GM21528 (cell line): ENCODE data around the gene GTPBP8.

Experiments used
- ATAC-seq: cut with Tn5 transposase; IDR thresholded peaks from one replicate; pipeline ENCODE4 v1.9.1; 2021; ENCODE audit warnings: mild to moderate bottlenecking, moderate library complexity; ENCODE audit not compliant: unreplicated experiment, low FRiP score

The GTPBP8 gene

DNA sequence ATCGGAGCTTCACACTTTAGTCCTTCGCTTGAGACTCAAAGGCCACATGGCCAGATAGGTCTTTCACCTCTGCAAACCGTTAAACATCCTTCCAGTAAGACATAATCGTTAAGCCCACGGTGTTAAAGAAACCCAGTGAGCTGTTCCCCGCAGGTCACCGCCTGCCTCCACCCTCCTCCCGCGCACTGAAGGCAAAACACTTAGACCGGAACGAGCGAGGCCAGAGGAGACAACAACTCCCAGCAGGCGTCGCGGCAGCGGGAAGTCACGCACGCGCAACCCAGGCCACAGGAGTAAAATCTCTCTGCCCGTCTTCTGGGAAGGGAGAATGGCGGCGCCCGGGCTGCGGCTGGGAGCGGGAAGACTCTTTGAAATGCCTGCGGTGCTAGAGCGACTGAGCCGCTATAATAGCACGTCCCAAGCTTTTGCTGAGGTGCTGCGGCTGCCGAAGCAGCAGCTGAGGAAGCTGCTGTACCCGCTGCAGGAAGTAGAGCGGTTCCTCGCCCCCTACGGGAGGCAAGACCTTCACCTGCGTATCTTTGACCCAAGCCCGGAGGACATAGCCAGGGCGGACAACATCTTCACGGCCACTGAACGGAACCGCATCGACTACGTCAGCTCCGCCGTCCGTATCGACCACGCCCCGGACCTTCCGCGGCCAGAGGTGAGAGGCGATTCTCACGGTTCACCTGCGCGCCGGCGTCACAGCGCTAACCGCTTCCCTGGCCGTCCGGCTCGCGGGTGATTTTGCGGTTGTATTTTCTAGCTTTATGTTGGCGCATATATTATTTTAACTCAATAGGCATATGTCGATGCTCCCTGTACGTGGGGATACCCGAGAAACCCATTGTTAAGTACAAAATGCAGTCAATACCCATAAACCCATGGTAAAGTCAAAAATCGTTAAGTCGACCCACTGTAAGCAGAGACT is at the start of gene GTPBP8:
TSS of gene GTPBP8 (plus strand) at position 313 of the 931 bp plus-strand sequence. CDS start at position 329, 16 bp downstream.
- ATAC-seq = peak; percentile 97

DNA sequence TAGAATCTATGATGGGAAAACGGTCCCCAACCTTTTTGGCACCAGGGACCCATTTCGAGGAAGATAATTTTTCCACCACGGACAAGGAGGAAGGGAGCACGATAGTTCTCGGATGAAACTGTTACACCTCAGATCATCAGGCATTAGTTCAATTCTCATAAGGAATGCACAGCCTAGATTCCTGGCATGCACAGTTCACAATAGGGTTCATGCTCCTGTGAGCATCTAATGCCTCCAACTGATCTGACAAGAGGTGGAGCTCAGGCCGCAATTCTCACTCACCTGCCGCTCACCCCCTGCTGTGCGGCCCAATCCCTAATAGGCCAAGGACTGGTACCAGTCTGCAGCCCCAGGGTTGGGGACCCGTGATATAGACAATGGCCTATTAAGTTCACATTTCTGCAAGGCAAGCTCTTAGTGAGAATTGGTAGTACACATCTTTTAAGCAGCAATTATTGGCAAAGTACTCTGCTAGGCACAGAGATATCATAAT is 42.4 kb upstream of the GTPBP8 start:
- no peak for ATAC-seq

DNA sequence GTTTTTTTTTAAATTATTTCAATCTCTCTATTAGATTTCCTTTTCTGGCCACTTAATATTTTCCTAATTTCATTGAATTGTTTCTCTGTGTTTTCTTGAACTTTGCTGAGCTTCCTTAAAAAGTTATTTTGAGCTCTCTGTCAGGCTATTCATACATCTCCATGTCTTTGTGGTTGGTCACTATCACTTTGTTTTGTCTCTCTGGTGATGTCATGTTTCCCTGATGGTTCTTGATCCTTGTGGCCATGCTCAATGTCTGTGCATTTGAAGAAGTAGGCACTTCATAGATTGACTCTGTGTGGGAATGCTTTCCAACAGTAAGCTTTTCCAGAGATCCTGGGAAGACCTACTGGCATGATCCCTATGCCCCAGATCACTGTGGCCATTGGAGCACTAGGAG is 34.4 kb upstream of the GTPBP8 start:
- ATAC-seq = no peak

DNA sequence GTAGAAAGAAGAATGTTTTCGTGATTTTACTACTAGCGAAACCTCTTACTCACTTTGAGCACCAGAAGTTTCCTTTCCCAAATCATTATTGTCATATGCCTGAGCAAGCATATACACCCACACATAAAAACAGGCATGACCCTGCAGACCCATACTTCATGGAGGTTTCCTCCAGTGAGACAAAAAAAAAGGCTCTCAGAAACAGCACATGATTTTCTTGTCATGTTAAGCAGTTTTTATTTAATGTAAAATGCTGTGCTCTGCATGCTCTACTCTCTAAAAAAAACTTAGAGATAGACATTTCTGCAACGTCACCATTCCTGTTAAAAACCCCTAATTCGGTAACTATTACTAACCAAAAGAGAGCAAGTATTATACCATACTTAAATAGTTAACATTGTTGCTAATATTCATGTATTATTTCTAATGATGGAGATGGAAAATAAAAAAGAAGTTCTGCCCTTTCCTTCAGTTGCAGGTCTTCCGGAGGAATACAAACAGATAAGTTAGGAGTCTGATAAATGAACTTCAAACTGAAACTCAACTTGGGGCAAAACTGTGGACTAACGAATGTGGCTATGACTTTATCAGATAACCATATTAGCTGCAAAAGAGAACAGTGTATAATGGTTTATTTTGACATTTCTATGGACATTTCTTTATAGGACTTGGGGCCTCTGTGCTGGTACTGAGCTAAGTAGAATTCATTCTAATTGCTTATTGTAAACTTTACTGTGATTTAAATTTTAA is 31.8 kb upstream of the GTPBP8 start:
- ATAC-seq = no peak

DNA sequence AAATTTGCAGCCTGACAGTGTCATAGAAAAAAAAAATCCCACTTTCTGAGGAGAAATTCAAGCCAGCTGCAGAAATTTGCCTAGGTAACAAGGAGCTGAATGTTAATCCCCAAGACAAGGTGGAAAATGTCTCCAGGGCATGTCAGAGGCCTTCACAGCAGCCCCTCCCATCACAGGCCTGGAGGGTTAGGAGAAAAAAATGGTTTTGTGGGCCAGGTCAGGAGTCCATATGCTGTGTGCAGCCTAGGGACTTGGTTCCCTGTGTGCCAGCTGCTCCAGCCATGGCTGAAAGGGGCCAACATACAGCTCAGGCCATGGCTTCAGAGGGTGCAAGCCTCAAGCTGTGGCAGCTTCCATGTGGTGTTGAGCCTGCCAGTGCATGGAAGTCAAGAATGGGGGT is 27.1 kb upstream of the GTPBP8 start:
- ATAC-seq = no peak

DNA sequence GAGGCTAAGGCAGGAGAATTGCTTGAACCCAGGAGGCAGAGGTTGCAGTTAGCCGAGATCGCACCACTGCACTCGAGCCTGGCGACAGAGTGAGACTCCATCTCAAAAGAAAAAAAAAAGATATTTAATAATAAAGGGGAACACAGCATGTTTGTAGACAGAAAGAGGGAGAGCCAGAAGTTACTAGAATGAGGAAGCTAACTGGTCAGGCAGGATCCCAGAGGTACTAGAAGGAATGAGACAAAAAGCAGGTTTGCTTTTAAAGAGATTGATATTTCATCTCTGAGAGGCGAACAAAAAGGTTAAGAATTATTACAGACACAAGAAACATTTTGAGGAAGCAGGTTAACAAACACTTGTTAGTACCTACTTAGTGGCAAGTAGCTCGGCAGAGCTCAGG is 25.1 kb upstream of the GTPBP8 start:
- no peak for ATAC-seq

DNA sequence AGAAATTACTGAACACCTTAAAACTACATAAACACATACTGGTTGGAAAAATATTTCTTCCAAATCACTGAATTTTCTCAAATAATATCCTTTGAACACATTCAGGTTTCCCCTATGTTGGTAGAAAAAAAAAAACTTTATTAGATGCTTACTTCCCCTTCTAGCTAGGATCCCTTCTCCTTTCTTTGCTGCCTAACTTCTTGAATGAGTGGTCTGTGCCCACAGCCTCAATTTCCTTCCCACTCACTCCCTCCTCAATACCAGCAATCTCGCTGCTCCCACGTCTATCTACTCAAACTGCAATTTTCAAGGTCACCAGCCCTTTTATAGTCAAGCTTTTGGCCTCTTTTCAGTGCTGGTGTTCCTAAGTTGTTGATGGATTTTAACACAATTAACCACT is 24.2 kb upstream of the GTPBP8 start:
- ATAC-seq = no peak

DNA sequence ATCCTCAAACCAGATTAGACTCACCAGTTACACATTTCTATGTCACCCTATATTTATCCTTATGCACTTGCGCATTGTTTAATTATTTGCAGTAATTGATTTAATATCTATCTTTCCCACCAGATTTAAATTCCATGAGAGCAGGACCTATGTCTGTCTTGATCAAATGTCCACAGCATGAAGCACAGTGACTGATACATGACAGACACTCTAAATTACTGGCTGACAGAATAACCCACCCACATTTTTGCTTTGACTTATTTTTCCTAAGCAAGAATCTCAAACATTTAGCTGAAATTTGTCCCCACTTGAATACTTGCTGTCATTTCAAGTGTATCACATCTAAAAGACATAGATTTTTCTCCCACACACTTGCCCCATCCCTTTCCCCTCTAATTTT is 23.4 kb upstream of the GTPBP8 start:
- ATAC-seq = no peak

DNA sequence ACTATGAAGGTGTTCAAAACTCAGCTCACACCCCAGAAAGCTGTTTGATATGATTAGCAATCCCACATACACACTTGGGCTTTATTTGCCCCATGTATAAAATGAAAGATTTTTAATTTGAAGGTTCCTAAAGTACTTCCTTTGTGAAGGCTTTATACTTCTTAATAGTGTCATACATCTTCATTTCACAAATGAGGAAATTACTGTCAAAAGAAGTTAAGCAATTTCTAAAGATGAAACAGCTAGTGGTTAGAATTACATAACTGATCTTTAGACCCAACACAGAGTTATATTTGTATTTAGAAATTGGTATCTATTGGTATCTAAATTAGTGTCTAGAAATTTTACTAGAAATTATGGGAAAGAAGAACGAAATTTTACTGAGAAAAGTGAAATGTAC is 23.0 kb upstream of the GTPBP8 start:
- ATAC-seq = no peak

DNA sequence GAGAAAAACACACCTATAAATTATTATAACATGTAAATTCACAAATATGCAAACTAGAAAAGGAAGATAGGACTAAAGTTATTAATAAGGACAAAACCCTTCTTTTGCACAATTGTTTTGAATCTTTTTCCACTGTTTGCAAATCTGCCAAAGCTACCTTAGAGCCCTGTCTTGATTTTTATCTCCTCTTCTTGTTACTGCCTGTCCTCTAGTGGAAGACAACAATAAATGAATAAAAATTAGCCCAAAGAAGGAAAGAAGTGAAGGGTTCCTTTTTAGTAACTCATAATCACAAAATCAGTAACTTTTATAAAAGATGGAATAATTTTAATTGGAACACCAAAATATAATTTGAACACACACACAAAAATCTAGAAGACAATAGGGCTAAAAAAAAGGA is 18.6 kb upstream of the GTPBP8 start:
- no peak for ATAC-seq

DNA sequence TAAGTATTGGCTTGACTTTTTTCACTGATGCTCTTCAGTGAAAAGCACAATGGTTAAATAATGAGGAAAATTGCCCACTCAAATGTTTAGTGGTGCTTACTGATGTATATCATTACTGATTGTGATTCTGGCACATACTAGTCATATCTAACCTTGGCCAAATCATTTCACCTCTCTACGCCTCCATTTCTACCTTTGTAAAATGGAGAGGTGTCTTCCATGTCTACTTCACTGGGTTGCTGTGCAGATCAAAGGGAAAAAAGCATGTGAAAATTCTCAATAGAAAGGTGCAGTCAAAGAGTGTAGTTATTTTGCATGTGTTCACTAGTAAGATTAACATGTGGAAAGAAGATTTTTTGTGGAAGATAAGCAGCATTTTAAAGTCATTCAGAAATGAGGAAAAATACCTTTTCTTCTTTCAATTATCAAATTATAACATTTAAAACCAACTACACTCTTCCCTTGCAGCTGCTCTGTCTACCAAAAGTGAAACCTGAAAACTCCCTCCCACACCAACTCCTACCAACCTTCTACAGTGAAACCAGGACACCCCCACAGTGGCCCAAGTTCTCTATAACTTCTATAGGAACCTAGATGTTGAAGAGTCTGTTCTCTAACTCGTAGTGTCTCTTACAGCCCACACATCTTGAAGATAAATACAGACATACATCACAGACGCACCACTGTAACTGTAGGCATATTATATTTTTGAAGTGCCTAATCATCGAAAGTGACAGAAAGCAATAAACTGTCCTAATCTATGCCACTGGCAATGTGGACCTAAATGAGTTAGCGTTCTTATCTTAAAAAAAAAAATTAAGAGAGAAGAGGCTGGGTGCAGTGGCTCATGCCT is 17.2 kb upstream of the GTPBP8 start:
- peak; percentile 84 for ATAC-seq

DNA sequence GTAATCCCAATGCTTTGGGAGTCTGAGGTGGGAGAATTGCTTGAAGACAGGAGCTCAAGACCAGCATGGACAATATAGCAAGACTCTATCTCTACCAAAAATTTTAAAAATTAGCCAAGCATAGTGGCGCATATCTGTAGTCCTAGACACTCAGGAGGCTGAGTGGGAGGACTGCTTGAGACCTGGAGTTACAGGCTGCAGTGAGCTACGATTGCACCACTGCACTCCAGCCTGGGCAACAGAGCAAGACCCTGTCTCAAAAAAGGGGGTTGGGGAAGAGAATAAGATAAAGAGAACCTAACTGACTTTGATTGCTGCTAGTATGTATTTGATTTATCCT is 16.6 kb upstream of the GTPBP8 start:
- peak; percentile 31 for ATAC-seq

DNA sequence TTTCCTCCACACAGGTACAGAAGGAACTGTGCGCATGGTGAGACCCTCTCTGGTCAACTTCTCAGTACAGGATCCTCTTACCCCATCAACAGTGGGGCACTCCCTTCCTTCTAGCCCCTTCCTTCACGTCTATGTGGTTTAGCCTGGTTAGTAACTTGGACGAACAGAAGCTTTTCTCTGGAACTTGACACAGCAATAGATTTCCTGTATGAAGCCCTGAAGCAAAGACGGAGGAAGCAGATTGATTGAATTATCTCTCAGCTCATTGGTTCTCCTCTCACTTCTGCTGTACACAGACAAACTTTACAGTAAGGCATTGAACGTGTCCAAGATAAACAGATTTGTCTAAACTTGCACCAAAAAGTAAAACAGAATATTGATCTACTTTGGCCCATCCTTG is 15.9 kb upstream of the GTPBP8 start, which contains the start of gene CD200R1:
TSS of gene CD200R1 (minus strand) at position 210 of the 400 bp plus-strand sequence. CDS start 246 bp downstream, outside the sequence.
- no peak for ATAC-seq

DNA sequence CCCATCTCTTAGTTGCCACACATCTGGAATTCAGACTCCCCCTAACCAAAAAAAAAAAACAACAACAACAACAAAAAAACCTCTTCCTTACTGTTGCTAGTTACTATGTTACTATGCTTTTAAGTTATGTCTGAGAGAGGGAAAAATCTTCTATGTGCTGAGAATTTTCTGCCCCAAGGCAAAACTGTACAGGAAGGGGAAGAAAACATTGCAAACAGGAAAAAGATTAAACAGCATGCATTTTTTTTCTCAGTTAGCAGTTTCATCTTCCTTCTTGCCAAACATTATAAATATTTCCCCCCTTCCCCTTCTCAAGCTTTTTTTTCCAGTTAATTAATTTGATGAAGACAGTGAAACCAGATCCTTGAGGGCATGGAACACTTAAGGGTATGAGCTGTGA is 14.8 kb upstream of the GTPBP8 start:
- no peak for ATAC-seq

DNA sequence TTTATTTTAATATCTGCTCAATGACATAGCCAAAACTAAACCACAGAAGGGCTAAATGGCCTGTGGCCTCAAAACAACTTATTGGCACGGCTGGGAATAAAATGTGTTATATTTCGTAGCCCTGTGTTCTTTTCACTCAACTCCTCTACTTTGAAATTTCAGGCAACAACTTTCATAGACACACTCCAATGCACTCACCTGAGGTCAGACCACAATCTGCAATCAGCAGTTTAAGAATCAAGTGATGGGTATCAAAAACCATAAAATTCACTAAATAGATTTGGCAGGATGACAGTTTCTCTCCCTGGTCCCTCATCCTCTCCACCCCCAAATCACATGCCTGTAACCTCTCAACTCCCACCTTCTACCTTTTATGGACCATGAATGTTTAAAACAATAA is 13.8 kb upstream of the GTPBP8 start:
- no peak for ATAC-seq

DNA sequence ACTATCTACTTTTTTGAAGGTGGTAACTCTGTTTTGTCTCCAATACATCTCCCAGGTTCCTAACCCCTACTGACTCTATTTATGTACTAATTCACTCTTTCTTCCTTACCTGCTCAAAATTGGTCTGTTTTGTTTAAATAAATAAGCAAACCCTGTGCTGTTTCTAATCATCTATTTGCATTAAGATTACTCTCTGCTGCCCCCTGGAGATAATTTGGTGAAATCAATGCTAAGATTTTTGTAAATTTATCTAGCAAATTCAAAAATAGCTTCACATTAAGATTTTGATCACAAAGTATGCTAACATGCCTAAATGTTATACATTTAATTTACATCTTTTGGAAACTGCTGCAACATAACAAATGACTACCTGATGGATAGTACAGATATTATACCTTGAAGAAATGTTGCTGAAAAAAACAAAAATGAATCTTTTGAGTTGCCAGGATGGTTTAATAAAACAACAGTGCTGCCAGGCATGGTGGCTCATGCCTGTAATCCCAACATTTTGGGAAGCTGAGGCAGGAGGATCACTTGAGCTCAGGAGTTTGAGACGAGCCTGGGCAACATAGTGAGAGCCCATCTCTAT is 11.4 kb upstream of the GTPBP8 start:
- ATAC-seq = no peak

DNA sequence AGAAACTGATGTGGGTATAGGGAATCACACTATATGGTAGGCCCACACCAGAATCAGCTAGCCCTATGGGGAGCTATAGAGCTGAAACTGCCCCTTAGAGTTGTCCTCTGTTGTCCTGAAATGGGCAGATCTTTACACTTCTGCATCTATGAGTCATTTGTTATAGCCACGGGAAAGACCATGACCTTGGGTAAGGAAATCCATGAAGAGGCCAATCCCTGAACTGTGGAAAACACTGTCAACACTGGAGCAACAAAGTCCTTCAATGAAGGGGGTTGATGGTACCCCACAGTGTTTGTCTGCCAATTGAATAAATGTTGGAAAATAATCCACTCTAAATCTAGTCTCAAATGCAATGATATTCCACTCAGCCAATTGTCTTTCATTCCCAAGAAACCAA is 10.7 kb upstream of the GTPBP8 start:
- no peak for ATAC-seq

DNA sequence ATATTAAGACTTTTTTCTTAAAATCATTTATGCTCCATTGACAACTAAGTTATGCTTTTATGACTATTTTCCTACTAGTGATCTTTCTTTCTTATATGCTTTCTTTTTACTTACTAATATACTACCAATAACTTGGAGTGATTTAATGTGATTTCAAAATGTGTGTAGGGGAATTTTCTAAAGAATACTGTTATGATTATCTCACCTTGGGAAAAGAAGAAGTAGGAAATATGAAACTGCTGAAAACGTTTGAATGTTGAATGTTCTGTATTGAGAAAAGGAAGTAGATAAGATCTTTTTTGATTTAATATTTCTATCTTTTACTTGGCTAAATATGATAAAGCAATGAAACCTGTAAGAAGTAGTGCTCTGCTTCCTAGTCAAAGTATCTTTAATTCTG is 8.1 kb upstream of the GTPBP8 start:
- no peak for ATAC-seq

DNA sequence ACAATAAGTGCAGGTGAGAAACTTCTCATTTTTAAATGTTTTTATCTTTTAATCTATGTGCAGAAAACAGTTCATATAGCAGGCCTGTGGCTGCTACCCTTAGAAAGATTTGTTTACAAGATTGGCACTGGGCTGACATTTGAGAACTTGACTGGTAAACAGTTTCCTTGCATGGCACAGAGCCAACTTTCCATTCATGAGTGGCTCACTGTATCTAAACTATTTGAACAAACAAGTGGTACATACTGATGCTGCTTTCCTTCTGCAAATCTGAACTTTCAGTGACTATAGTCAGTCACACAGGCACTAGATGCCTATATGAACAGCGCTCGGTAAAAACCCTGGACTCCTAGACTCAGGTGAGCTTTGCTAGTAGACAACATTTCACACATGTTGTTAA is 6.3 kb upstream of the GTPBP8 start:
- ATAC-seq = no peak

DNA sequence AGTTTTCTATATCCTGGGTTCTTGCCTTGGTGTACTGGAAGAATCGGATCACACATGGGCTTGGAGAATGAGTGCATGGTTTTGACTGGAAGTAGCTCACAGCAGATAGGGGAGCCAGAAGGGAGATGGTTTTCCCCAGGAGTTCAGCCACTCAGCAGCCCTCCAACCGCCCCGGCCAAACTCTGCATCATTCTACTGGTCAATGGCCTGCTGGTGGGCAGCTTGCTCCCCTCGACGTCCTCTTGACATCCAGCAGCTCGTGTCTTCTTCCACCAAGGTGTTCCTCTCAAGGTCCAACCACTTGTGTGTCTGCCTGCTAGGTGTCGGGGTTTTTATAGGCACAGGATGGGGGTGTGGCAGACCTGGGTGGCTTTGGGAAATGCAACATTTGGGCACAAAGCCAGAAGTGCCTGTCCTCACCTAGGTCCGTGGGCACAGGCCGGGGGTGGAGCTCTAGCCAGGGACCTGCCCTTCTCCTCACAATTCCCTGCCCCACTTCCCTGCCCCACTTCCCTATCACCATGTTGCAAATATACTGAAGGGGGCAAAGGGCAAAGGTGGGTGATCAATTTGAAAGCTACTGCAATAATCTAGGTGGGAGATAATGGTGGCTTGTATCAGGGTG is 3.0 kb upstream of the GTPBP8 start:
- no peak for ATAC-seq
